OCI-LY7 (cell line): ENCODE results near the gene ITGB2.

ENCODE experiments used
- EZH2phosphoT487 ChIP-seq: fragments of 200-600 bp; sonication (generic); IDR thresholded peaks from 2 replicates; pipeline ENCODE4 v1.6.1; 2018; ENCODE audit warnings: low read depth, borderline replicate concordance, mild to moderate bottlenecking, mixed run types, antibody characterized with exemption, low read length, moderate library complexity, mixed read lengths
- TF ChIP-seq, protein P1 (sequence below): fragments of 200-600 bp; sonication (generic); conservative IDR thresholded peaks from 2 replicates; pipeline ENCODE4 v1.5.1; 2014; ENCODE audit warnings: mild to moderate bottlenecking, antibody characterized with exemption, low read length, moderate library complexity, mixed read lengths

DNA sequence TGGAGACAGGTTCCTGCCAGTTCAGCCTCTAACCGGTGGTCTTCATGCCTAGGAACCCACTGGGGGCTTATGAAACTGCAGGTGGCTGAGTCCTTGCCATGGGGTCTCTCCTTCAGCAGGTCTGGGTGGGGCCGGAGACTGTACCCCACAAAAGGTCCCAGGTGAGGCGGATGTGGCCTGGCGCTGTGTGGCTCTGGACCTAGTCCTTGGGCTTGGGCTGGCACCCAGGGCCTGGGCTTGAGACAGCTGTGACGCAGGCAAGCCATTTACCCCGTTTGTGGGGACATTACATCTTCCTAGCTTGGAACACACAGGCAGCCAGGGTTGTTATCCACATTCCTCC lies 13.2 kb upstream of the ITGB2 start:
- TF ChIP-seq, protein P1, sequence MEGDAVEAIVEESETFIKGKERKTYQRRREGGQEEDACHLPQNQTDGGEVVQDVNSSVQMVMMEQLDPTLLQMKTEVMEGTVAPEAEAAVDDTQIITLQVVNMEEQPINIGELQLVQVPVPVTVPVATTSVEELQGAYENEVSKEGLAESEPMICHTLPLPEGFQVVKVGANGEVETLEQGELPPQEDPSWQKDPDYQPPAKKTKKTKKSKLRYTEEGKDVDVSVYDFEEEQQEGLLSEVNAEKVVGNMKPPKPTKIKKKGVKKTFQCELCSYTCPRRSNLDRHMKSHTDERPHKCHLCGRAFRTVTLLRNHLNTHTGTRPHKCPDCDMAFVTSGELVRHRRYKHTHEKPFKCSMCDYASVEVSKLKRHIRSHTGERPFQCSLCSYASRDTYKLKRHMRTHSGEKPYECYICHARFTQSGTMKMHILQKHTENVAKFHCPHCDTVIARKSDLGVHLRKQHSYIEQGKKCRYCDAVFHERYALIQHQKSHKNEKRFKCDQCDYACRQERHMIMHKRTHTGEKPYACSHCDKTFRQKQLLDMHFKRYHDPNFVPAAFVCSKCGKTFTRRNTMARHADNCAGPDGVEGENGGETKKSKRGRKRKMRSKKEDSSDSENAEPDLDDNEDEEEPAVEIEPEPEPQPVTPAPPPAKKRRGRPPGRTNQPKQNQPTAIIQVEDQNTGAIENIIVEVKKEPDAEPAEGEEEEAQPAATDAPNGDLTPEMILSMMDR, result no peak
- no peak for TF ChIP-seq EZH2phosphoT487
